ENCODE results near the gene UROC1.

Gene UROC1

DNA sequence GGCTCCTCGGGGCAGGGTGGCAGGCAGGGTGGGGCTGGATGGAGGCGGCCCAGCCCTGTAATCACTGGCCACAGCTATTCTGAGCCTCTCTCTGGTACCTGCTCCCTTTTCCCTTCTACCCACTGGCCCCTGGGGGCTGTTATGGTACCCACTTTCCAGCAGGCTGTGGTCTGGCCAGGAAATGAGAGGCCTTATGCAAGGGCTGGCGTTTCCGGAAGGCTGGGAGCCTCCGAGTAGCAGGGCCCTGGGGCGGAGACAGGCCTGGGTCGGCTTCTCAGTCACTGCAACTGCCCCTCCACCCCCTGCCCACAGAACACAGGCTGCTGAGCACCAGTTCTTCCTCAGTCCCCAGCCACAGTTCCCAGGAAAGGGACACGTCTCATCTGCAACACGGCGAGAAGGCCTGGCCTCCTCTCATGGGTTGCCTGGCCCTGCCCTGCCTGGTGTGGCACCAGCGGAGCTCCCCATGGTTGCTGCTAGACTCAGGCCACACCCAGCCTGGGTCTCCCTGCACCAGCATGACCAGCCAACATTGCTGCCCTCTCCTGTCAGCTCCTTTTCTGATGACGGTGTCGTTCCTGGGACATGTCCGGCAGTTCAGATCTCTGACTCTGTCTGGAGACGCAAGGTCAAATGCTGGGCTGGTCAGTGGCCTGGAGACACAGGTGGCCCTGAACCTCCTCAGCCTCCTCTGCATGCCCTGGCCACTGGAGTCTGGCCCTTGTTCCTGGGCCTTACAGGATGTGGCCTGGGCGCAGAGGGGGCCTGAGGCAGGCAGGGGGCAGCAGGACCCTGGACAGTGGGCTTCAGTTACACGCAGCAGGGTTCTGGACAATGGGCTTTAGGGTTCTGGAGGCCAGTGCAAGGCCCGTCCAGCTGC lies 12.8 kb upstream of the UROC1 start:
- DNase-seq (ENCODE audit: low read depth, low spot score): no peak

DNA sequence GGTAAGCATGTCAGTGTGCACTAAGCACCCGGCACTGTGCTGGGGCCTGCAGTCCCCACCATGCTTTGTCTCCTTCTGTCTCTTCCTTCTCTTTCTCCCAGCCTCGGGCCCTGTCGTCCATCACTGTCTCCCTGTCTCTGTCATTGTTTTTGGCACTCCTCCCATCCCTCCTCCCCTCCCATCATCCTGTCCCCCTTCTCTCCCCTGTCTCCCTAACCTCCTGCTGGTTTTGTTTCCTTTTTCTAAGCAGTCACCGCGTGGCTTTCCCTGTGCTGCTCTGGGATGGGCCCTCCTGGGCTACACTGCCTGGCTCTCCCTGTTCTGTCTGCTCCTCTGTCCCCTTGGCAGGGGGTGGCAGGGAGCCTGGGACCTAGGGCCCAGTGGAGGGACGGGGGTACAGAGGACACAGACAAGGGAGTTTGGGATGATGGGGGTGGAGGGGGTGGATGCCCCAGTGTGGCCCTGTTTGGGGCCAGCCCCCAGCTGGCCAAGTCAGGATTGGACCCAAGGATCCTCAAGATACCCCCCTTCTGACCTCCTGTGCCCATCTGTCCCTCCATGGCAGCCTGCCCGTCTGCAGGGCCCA lies 12.1 kb upstream of the UROC1 start:
- no peak for DNase-seq (ENCODE audit: low read depth, low spot score)

DNA sequence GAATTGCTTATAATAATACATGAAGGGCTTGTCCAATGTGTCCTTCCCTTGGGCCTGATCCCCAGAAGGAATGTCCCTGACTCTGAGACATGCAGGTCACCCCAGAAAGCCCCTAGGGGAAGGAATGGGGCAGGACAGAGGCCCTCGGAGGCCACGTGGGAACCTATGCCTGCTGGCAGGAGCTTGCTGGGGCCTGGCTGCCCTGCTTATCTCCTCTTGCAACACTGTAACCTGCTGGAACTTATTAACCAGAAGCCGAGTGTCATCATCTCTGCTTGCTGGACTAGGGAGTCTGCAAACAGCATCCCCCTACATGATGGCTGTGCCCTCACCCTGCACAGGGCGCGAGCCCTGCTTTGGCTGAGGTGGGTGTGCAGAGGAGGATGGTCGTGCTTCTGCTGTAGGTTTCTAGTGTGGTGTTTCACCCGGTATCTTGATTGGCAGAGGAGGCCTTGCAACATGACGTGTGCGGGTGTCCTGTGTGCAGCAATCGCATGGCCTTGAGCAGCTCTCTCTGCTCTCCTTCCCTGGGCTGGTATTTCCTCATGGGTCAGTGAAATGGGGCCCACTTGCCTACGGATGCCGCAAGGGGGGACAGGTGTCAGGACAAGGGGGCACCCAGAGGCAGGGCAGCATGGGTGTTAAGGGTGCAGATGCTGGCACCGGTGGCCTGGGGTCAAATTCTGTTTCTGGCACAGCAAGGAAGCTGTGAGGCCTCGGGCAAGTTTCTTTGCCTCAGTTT lies 11.4 kb upstream of the UROC1 start:
- DNase-seq (ENCODE audit: low read depth, low spot score): no peak

- no peak for DNase-seq (ENCODE audit: low read depth, low spot score)
Measured at GRCh38 chr3:126528419-126528799, 10.8 kb upstream of the UROC1 start.

DNA sequence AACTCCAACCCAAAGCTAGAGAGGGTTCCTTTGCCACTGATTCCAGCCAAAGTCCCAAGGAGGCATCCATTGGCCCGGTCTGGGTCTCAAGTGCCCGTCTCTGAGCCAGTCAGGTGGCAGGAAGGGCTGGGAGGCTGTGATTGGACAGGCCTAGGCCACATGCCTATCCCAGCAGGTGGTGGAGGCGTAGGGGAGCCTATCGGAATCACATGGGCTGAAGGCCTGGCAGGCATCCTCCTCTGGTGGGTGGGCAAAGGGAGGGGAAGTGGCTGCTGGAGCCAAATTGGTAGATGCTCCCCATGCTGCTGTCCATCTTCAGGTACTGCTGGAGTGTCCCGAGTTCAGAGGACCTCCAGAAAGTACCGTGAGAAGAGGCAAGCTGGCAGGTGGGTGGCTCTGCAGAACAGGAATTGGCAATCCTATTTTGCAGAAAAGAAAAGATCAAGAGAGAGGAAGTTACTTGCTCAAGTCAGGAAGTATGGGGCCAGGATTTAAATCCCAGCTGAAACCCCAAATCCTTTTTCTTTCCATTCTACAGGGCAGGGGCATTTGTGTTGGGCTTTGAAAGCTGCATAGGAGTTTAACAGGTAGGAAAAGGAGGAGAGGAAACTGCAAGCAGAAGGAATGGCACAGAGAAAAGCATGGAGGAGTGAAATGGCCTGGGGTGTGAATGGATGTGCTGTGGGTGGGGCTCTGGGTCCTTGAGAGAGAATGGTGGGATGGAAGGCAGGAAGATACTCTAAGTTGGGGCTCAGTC lies 10.1 kb upstream of the UROC1 start:
- no peak for DNase-seq (ENCODE audit: low read depth, low spot score)

DNA sequence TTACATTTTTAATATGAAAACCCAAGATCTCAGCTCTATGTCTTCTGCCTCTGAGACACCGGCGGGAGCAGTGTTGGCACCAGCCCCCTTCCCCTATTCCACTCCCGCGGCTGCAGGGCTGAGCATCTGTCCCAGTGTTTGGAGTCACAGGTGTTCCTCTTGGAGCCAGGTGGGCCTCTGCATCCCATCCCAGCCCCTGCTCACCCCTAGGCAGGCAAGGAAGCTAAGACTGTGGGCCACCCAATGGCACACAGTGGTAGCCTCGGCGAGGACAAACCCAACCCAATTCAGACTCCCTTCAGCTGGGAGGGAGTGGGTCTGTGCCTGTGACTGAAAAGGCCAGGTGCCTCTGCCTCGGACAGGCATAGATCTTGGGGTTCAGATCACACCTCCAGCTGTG lies 9.4 kb upstream of the UROC1 start:
- DNase-seq (ENCODE audit: low read depth, low spot score): no peak

DNA sequence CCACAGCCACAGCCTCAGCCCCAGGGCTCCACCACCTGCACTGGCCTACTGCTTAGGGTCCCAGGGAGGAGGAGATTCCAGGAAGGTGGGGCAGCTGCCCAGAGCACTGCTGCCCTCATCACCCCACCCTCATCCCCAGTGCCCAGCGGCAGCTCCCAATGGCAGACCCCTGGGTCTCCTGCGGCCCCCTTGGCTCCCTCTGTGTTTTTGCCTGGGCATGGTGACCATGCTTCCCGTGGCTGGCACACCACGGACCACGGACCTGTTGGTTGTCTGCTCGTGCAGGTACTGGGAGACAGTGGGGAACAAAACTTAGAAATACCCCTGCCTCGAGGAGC lies 9.1 kb upstream of the UROC1 start:
- DNase-seq (ENCODE audit: low read depth, low spot score): no peak

DNA sequence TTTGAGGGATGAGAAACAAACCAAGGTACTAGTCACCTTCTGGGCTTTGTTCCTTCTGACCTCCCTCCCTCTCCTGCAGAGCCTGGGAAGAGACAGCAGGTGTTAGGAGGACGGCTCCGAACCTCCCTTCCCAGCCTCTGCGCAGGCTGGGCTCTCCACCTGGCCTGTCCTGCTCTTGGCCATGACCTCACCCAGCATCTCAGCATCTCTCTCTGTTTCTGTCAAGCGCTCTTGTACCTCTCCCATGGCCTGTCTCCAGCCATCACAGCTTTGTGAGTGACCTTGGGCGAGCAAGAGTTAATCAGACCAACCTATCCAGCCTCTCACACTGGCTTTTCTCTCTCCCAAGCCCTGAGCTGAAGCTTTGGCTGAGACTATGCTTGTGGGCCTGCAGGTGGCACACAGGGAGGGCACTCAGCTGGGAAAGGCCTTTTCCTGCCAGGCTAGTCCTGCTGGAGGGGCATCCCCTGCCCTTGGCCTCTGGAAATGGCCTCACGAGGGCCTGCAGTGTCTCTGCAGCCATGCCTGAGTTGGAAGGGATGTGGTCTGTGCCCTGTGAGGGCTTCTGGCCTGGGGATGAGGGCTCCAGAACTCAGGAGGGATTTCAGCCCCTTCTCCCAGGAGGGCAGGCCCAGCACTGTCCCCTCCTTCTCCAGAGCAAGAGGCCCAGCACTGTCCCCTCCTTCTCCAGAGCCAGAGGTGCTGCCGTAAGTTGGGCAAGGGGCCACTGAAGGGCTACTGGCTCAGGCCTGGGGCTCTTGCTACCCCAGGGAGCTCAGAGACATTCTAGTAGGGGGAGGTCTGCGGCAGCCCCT lies 8.5 kb upstream of the UROC1 start:
- no peak for DNase-seq (ENCODE audit: low read depth, low spot score)

GRCh38 chr3:126525091-126525852 lies 7.7 kb upstream of the UROC1 start:
- DNase-seq (ENCODE audit: low read depth, low spot score): no peak

- no peak for DNase-seq (ENCODE audit: low read depth, low spot score)
Measured at GRCh38 chr3:126524429-126524988, 6.9 kb upstream of the UROC1 start.

DNA sequence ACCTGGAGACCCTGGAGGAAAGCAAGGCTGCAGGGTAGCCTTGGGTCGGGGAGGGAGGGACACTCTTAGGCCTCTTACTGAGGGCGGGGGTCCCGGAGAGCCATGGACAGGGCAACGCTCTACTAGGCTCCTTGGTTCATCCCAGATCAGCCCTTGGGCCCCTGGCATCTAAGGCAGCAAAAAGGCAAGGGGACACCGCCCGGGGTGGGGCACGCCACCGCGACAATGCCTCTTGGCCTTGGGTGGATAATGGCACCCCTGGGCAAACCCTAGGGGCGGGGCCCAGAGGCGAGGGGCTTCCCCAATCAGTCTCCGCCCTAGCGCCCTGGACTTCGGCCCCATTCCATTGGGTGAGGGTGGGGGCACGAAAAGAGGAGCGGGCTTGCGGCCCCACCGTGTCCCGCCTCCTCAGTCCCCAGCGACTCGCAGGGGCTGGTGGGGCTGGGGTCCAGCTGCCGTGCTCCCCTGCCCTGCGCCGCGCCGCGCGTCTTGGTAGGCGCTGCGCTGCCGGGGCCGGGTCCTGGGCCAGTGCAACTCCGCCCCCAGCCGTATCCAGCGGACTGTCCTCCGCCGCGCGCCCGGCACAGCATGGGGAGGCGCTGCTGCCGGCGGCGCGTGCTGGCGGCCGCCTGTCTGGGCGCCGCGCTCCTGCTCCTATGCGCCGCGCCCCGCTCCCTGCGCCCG lies 6.3 kb upstream of the UROC1 start, which contains the start of gene CHST13:
Gene CHST13, plus strand, starts transcription at position 411 of the 684 bp plus-strand sequence. Its CDS starts 178 bp downstream, at position 589.
- no peak for DNase-seq (ENCODE audit: low read depth, low spot score)

DNA sequence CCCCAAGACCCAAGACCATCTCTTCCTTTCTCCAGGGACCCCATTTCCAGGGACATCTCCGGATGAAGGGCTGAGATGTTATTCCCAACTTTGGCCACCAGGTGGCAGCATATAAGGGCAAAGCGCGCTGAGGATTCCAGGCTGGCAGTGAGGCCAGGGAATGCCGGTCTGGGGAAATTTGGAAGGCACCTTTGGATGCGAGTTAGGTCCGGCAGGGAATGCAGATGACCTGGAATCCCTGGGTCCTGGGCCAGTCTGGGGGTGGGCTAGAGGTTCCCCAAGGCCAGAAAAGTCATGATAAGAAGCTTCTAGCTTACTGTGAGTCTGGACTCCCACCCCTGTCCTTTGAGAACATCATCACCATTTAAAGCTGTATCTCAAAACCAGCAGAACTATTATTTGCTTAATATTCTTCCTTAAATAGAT lies 4.8 kb upstream of the UROC1 start:
- peak; percentile 7 for DNase-seq (ENCODE audit: low read depth, low spot score)

DNA sequence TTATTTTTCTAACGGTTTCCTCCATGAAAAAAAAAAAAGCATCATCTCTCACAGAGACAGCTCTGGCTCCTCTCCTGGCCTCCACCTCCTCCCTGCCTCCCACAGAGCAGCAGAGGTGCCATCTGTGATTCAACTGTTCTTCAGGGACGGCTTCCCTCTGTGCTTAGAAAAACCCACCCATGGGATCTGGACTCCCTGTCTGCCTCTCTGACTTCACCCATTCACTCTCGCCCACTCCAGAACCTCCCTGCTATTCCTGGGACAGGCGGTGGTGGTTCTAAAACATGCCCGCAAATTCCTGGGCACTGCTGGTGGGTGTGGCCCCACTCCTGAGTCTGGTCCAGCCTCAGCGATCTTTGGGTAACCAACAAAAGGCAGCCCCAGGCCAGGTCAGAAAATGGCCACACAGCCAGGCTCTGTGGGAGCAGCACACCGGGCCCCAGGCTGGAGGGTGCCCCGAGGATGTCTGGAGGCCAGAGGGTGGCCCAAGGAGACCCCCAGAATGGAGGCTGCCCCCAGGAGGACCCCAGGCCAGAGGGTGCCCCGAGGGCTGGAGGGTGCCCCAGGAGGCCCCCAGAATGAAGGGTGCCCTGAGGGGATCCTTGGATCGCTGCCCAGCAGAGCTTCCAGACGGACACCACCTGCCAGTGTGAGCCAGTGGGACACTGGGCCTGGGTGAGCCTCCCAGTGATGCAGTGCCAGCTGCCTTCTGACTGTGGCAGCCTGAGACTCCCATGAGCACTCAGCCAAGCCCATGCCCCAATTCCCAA lies 3.7 kb upstream of the UROC1 start:
- DNase-seq (ENCODE audit: low read depth, low spot score): no peak

- no peak for DNase-seq (ENCODE audit: low read depth, low spot score)
Measured at GRCh38 chr3:126519506-126520455, 2.2 kb upstream of the UROC1 start.

- no peak for DNase-seq (ENCODE audit: low read depth, low spot score)
Measured at GRCh38 chr3:126518779-126519177, 1.2 kb upstream of the UROC1 start.

DNA sequence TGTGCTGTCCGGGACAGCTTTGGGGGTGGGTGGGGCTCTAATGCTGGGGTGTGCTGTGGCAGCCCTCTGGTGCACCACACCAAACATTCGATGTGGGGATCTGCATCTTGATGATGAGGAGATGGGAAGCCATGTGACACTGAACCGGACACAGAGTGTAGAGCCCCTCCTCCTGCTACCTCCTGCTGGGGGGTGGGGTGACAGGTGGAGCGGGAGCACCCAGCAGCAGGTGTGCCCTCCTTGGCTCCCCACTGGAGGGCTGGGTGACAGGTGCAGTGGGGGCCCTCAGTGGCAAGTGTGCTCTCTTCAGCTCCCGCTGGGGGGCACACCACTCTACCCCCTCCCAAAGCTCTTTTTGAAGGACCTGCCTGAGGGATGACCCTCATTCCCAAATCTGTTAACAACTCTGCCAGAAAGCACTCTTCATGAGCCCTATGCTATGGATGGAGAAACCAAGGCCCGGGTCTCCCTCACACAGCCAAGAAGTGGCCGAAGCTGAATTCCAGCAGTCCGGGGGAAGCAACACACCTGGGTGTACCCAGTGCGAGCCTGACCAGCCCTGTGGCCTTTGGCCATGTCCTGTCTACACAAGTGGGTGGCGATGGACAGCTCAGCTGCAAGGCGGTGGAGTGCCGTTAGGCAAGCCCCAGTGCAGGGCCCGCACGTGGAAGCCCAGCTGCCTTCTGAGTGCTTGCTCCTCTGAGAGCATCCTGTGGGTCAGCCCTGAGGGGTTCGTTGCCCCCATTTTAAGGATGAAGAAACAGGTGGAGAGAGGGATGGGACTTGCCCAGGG lies 609 bp upstream of the UROC1 start:
- no peak for DNase-seq (ENCODE audit: low read depth, low spot score)

- DNase-seq (ENCODE audit: low read depth, low spot score): no peak
Measured at GRCh38 chr3:126516936-126517290, 660 bp downstream of the UROC1 start.
